ENCODE results near the gene MICALL1. TPM values are rescaled to one million over a fixed set of nuclear protein-coding genes. Genes with fewer than 3 reads are reported as not detected.
A peak's percentile ranks its signal among the peaks of the same experiment; 100 is the strongest.

The MICALL1 gene
- polyA plus RNA-seq (2012; ENCODE audit: insufficient read length, low read depth) = 72.9 TPM

- TF ChIP-seq FOXP2 (optimal IDR thresholded peaks at IDR 0.05; ENCODE audit: borderline replicate concordance, extremely low read depth, extremely low read length, insufficient read depth) = no peak
- no peak for TF ChIP-seq POLR2AphosphoS5 (IDR thresholded peaks at IDR 0.05; ENCODE audit: low read depth, low read length)
- no peak for TF ChIP-seq REST (IDR thresholded peaks at IDR 0.05; ENCODE audit: insufficient read depth in 1 of 2, low read depth in 2 of 2, low read length in 2 of 2)
- TF ChIP-seq TAF1 (IDR thresholded peaks at IDR 0.05; ENCODE audit: borderline replicate concordance, insufficient read depth, low read length) = peak; percentile 29; the same call in 1 of the 2 replicates
- TF ChIP-seq SIN3A (IDR thresholded peaks at IDR 0.05; ENCODE audit: borderline replicate concordance, insufficient read depth, low read length) = no peak
These were observed at the start of gene MICALL1 for GRCh38 chr22:37905534-37906363. Gene MICALL1 (plus strand): TSS chr22:37906297. CDS start chr22:37906423, 126 bp downstream.

DNA sequence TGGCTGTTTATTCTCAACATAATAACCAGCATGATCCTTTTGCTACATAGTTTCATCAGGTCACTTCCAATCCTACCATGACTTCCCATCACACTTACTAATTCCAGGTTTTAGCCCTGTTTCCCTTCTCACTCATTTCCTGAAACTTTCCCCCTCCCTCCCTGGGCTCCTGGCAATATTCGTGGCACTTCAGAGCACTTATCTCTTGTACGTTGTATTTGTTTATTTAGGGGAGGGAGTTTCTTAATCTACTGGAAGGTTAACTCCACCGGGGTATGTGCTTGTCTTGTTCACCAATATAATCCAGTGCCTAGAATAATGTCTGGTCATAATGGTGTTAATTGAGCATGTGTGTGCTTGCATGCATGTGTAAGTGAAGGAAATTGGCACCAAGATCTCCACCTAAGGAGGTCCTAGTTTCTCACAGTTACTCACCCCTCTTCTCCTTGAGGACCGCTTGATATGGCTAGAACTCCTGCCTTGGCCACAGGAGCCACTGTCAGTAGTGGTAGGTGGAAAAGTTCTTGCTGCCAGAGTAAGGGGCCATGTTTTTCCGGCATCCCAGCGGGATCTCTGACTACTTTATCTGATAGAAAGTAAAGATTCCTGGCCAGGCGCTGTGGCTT is 45.2 kb upstream of the MICALL1 start:
- no peak for TF ChIP-seq TAF1 (IDR thresholded peaks at IDR 0.05; ENCODE audit: borderline replicate concordance, insufficient read depth, low read length)

- TF ChIP-seq TAF1 (IDR thresholded peaks at IDR 0.05; ENCODE audit: borderline replicate concordance, insufficient read depth, low read length) (no peak), REST (IDR thresholded peaks at IDR 0.05; ENCODE audit: insufficient read depth in 1 of 2, low read depth in 2 of 2, low read length in 2 of 2) (no peak), POLR2AphosphoS5 (IDR thresholded peaks at IDR 0.05; ENCODE audit: low read depth, low read length) (no peak; the same call in 1 of the 2 replicates), SIN3A (IDR thresholded peaks at IDR 0.05; ENCODE audit: borderline replicate concordance, insufficient read depth, low read length) (no peak)
These were observed 43.3 kb upstream of the MICALL1 start for GRCh38 chr22:37862570-37863325.

GRCh38 chr22:37865510-37865909 is 40.6 kb upstream of the MICALL1 start:
- TF ChIP-seq FOXP2 (optimal IDR thresholded peaks at IDR 0.05; ENCODE audit: borderline replicate concordance, extremely low read depth, extremely low read length, insufficient read depth) = no peak
- no peak for TF ChIP-seq REST (IDR thresholded peaks at IDR 0.05; ENCODE audit: insufficient read depth in 1 of 2, low read depth in 2 of 2, low read length in 2 of 2)
- no peak for TF ChIP-seq TAF1 (IDR thresholded peaks at IDR 0.05; ENCODE audit: borderline replicate concordance, insufficient read depth, low read length)
- no peak for TF ChIP-seq SIN3A (IDR thresholded peaks at IDR 0.05; ENCODE audit: borderline replicate concordance, insufficient read depth, low read length)
- TF ChIP-seq POLR2AphosphoS5 (IDR thresholded peaks at IDR 0.05; ENCODE audit: low read depth, low read length) = no peak

- TF ChIP-seq REST (IDR thresholded peaks at IDR 0.05; ENCODE audit: insufficient read depth in 1 of 2, low read depth in 2 of 2, low read length in 2 of 2) = no peak
- 0 out of 2 replicates have a peak, but pooled peaks have one; percentile 6 for TF ChIP-seq POLR2AphosphoS5 (IDR thresholded peaks at IDR 0.05; ENCODE audit: low read depth, low read length)
These were observed 35.8 kb upstream of the MICALL1 start for GRCh38 chr22:37870273-37870672.
